ENCODE measurements around the gene CDKAL1. TPM values are rescaled to one million over a fixed set of nuclear protein-coding genes. Genes with fewer than 3 reads are reported as not detected.

Gene CDKAL1
- total and polyA plus RNA-seq, 8 donors: 3.4 to 36.7 (median 10.4) TPM

- no peak overlapping the region for H3K4me3 ChIP-seq
- peak; percentile 78 to 88 for DNase-seq
- H3K27me3 ChIP-seq: no peaks in the 10 kb centered on the region
- intact Hi-C loops (cut with DNase I; ENCODE audit: low total_unique reads): no loop called here
- peaks cover 0 to 48% (median 20%) of the 10 kb centered on the region in 4 donors for H3K4me1 ChIP-seq
- TF ChIP-seq EP300 (IDR thresholded peaks at IDR 0.05) (no peak), POLR2AphosphoS5 (IDR thresholded peaks at IDR 0.05) (peak in 2 of 3 donors; percentile 41 to 75)
- 21 to 41% (median 26%) methylated on average over 7 of the region's 7 CpGs for WGBS, 5 donors
- H3K36me3 ChIP-seq: no peaks in the 10 kb centered on the region
- no peaks in the 10 kb centered on the region for H3K9me3 ChIP-seq
- H3K27ac ChIP-seq: peak overlapping the region; percentile 79 to 97 (median 86)
These were observed 488.3 kb downstream of the CDKAL1 start for GRCh38 chr6:21022343-21023107.

GRCh38 chr6:21023210-21023609 is 489.0 kb downstream of the CDKAL1 start:
- peak in 1 of 2 donors; percentile 65 for DNase-seq
- peak overlapping the region in 4 of 5 donors; percentile 79 to 90 (median 84) for H3K27ac ChIP-seq
- no peak overlapping the region for H3K4me3 ChIP-seq
- TF ChIP-seq POLR2A (IDR thresholded peaks at IDR 0.05) (no peak), POLR2AphosphoS5 (IDR thresholded peaks at IDR 0.05) (peak in 1 of 3 donors; percentile 38)
- no peaks in the 10 kb centered on the region for H3K27me3 ChIP-seq
- 32 to 63% (median 48%) methylated on average over 3 of the region's 3 CpGs for WGBS, 5 donors
- no peaks in the 10 kb centered on the region for H3K36me3 ChIP-seq
- intact Hi-C loops (cut with DNase I; ENCODE audit: low total_unique reads): no loop called here
- H3K4me1 ChIP-seq: peaks cover 0 to 48% (median 20%) of the 10 kb centered on the region in 4 donors
- no peaks in the 10 kb centered on the region for H3K9me3 ChIP-seq

DNA sequence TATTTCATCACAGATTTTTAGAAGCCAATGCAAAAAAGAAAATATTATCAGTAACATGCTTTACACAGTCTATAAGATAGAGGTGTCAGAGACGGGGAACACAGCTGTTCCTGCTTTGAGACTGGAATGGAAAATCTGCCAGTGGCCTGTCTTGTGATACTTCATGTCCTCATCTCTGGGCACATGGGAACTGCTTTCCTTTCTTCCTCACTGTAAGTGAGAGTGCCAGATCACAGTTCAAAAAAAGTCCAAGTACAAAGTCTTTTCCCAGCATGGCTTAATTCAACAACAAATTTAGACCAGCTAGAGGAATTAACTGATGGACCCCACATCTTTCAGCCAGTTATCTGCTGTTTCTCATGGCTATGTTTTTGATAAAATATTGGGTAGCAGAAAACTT is 490.4 kb downstream of the CDKAL1 start:
- 40 to 86% (median 54%) methylated on average over 1 of the region's 1 CpG for WGBS, 5 donors
- no peak for DNase-seq
- Histone ChIP-seq H3K4me3 (no peak overlapping the region), H3K4me1 (peaks cover 0 to 48% (median 20%) of the 10 kb centered on the region in 4 donors), H3K9me3 (no peaks in the 10 kb centered on the region), H3K36me3 (no peaks in the 10 kb centered on the region), H3K27me3 (no peaks in the 10 kb centered on the region), H3K27ac (peak overlapping the region in 4 of 5 donors; percentile 79 to 90 (median 84))
- intact Hi-C loops (cut with DNase I; ENCODE audit: low total_unique reads): no loop called here
- TF ChIP-seq POLR2A (IDR thresholded peaks at IDR 0.05) (no peak), EP300 (IDR thresholded peaks at IDR 0.05) (no peak), POLR2AphosphoS5 (IDR thresholded peaks at IDR 0.05) (no peak)
- TF ChIP-seq, protein P1, sequence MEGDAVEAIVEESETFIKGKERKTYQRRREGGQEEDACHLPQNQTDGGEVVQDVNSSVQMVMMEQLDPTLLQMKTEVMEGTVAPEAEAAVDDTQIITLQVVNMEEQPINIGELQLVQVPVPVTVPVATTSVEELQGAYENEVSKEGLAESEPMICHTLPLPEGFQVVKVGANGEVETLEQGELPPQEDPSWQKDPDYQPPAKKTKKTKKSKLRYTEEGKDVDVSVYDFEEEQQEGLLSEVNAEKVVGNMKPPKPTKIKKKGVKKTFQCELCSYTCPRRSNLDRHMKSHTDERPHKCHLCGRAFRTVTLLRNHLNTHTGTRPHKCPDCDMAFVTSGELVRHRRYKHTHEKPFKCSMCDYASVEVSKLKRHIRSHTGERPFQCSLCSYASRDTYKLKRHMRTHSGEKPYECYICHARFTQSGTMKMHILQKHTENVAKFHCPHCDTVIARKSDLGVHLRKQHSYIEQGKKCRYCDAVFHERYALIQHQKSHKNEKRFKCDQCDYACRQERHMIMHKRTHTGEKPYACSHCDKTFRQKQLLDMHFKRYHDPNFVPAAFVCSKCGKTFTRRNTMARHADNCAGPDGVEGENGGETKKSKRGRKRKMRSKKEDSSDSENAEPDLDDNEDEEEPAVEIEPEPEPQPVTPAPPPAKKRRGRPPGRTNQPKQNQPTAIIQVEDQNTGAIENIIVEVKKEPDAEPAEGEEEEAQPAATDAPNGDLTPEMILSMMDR (IDR thresholded peaks at IDR 0.05): no peak

GRCh38 chr6:21026576-21027273 is 492.5 kb downstream of the CDKAL1 start:
- TF ChIP-seq, protein P1 (IDR thresholded peaks at IDR 0.05): no peak
- TF ChIP-seq POLR2AphosphoS5 (IDR thresholded peaks at IDR 0.05): no peak
- intact Hi-C loops (cut with DNase I; ENCODE audit: low total_unique reads): no loop called here
- H3K4me3 ChIP-seq: no peak overlapping the region
- H3K27me3 ChIP-seq: no peaks in the 10 kb centered on the region
- DNase-seq: no peak
- H3K4me1 ChIP-seq: peaks cover 0 to 44% (median 16%) of the 10 kb centered on the region in 4 donors
- no peaks in the 10 kb centered on the region for H3K36me3 ChIP-seq
- no peaks in the 10 kb centered on the region for H3K9me3 ChIP-seq
- WGBS, 5 donors: 88 to 93% (median 93%) methylated on average over 3 of the region's 3 CpGs
- H3K27ac ChIP-seq: no peak overlapping the region

GRCh38 chr6:21027507-21027906 is 493.2 kb downstream of the CDKAL1 start:
- no peak overlapping the region for H3K27ac ChIP-seq
- H3K4me1 ChIP-seq: peaks cover 0 to 37% (median 12%) of the 10 kb centered on the region in 4 donors
- H3K4me3 ChIP-seq: no peak overlapping the region
- intact Hi-C loops (cut with DNase I; ENCODE audit: low total_unique reads): no loop called here
- H3K9me3 ChIP-seq: no peaks in the 10 kb centered on the region
- H3K27me3 ChIP-seq: no peaks in the 10 kb centered on the region
- TF ChIP-seq POLR2AphosphoS5 (IDR thresholded peaks at IDR 0.05) (no peak), EP300 (IDR thresholded peaks at IDR 0.05) (no peak), POLR2A (IDR thresholded peaks at IDR 0.05) (no peak)
- TF ChIP-seq, protein P1 (IDR thresholded peaks at IDR 0.05): no peak
- 95 to 99% (median 97%) methylated on average over 2 of the region's 2 CpGs for WGBS, 5 donors
- no peaks in the 10 kb centered on the region for H3K36me3 ChIP-seq
- no peak for DNase-seq
